Nephron progenitor cell (in vitro differentiated cells): ENCODE measurements around the gene RNU2-63P.
"Not testable (repeated sequence)": the region's sequence is repeated elsewhere in the genome, so short reads cannot be mapped to it uniquely, and the experiment has no call there.

ENCODE experiments used
- DNase-seq: peaks from one replicate; pipeline ENCODE4 v3.0.0; 2021
- H3K27ac Mint-ChIP-seq: 2 replicates; pipeline ENCODE4 v1.8.0; 2021; ENCODE audit warnings: mild to moderate bottlenecking, moderate library complexity, mixed read lengths
- H3K27me3 Mint-ChIP-seq: 2 replicates; pipeline ENCODE4 v1.8.0; 2021; ENCODE audit warnings: mild to moderate bottlenecking, low read depth, mixed read lengths; ENCODE audit not compliant: poor library complexity
- H3K36me3 Mint-ChIP-seq: 2 replicates; pipeline ENCODE4 v1.8.0; 2021; ENCODE audit warnings: low read depth, mixed read lengths
- H3K4me1 Mint-ChIP-seq: 2 replicates; pipeline ENCODE4 v1.8.0; 2021; ENCODE audit warnings: mixed read lengths
- H3K4me3 Mint-ChIP-seq: 2 replicates; pipeline ENCODE4 v1.8.0; 2021; ENCODE audit warnings: mild to moderate bottlenecking, moderate library complexity, mixed read lengths
- H3K9me3 Mint-ChIP-seq: 2 replicates; pipeline ENCODE4 v1.8.0; 2021; ENCODE audit warnings: mild to moderate bottlenecking, moderate library complexity, mixed read lengths
- TF ChIP-seq, protein P1 (sequence below): fragments of 200-600 bp; sonication (generic); IDR thresholded peaks from 2 replicates; pipeline ENCODE4 v1.5.0; 2021; ENCODE audit warnings: antibody characterized with exemption

The RNU2-63P gene

DNA sequence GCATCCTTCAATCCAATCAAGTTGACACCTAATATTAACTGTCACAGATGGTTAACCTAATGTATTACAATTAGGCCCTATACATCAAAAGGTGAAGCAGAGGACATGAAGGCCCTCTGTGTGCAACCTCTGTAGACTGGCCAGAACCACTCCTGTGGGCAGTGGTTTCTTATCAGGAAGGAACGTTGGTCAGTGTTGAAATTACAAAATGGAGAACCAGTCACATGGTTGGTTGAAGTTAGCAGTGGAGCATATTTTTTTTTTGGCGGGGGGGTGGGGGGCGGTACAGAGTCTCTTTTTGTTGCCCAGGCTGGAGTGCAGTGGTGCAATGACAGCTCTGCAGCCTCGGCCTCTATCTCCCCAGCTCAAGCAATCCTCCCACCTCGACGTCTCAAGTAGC is 19.8 kb downstream of the RNU2-63P start:
- Mint-ChIP-seq H3K9me3 (no peaks in the 10 kb centered on the region), H3K27me3 (peaks cover 5% of the 10 kb centered on the region), H3K4me3 (no peak overlapping the region), H3K36me3 (no peaks in the 10 kb centered on the region), H3K4me1 (peaks cover 1% of the 10 kb centered on the region), H3K27ac (no peak overlapping the region)
- no peak for DNase-seq
- TF ChIP-seq, protein P1, sequence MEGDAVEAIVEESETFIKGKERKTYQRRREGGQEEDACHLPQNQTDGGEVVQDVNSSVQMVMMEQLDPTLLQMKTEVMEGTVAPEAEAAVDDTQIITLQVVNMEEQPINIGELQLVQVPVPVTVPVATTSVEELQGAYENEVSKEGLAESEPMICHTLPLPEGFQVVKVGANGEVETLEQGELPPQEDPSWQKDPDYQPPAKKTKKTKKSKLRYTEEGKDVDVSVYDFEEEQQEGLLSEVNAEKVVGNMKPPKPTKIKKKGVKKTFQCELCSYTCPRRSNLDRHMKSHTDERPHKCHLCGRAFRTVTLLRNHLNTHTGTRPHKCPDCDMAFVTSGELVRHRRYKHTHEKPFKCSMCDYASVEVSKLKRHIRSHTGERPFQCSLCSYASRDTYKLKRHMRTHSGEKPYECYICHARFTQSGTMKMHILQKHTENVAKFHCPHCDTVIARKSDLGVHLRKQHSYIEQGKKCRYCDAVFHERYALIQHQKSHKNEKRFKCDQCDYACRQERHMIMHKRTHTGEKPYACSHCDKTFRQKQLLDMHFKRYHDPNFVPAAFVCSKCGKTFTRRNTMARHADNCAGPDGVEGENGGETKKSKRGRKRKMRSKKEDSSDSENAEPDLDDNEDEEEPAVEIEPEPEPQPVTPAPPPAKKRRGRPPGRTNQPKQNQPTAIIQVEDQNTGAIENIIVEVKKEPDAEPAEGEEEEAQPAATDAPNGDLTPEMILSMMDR, result no peak

DNA sequence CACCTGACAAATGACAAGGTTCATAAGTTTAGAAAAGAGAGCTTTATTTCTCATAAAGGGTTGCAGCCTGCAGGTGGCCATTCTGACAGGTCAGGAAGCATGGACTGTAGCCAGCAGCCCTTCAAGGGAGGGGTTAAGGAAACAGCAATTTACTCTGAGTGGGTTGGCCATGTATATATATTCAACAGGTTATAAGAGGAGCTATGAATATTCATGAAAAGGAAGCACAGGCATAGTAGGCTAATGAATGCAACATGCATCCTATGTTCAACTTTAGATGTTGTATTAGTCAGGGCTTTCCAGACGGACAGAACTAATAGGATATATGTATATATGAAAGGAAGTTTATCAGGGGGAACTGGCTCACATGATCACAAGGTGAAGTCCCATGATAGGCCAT is 20.6 kb downstream of the RNU2-63P start:
- Mint-ChIP-seq H3K4me3 (no peak overlapping the region), H3K27me3 (peaks cover 5% of the 10 kb centered on the region), H3K4me1 (no peaks in the 10 kb centered on the region), H3K36me3 (no peaks in the 10 kb centered on the region), H3K27ac (no peak overlapping the region), H3K9me3 (no peaks in the 10 kb centered on the region)
- DNase-seq, result no peak
- TF ChIP-seq, protein P1, result no peak

DNA sequence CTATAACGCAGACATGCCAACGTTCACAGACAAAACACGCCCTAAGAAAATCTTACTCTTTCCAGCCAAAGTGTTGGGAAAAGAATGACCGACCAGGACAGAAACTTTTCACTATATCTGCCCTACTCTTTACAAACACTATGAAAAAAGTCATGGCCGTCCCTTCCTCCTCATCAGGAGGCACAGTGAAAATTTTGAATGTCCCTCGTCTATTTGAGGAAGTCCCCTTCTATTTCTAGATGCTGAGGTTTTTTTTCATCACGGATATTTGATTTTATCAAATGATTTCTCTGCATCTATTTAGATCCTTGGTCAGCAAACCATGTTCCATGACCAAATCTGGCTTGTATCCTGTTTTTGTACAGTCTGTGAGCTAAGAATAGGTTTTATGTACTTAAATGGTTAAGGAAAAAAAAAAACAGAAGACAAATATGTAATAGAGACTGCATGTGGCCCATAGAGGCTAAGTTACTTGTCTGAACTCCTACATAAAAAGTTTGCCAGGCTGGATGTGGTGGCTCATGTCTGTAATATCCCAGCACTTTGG is 22.0 kb downstream of the RNU2-63P start:
- not testable (repeated sequence) for H3K27me3 Mint-ChIP-seq, H3K9me3 Mint-ChIP-seq, H3K4me3 Mint-ChIP-seq, H3K36me3 Mint-ChIP-seq, H3K4me1 Mint-ChIP-seq, H3K27ac Mint-ChIP-seq, DNase-seq

DNA sequence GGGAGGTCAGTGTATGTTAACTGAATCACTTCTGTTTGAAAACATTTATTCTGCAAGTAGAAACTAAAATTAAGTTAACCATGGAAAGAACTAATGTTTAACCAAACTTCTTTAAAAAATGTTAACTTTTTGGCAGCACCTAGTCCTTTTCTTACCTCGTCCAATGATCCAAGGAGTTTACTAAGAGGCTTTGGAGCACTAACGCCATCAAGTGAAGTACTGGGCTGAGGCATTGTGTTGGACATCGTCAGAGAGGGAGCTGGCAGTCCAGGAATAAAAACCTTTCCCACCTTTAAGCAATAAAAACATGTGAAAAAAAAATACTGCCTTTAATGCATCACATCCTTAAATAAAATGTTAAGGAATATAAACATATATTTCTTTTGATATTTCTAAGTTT is 23.8 kb downstream of the RNU2-63P start:
- not testable (repeated sequence) for H3K27ac Mint-ChIP-seq, DNase-seq, H3K4me3 Mint-ChIP-seq, H3K9me3 Mint-ChIP-seq, H3K27me3 Mint-ChIP-seq, H3K36me3 Mint-ChIP-seq, H3K4me1 Mint-ChIP-seq

DNA sequence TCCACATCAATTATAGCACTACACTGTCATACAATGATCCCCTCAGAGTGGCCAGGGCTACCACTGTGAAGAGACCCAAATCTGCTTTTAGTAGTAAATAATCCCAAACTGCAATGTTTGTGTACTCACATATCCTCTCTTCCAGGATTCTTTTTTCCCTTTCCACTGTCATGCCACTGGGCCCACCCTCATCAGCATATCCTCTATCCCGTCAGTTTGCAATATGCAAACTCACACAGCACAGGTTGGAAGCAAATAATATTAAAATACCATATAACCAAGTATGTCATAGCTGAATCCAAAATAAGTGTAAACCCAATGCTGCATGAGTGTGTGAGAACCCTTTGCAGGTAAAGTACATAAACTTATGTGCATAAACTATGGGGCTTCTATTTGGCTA is 28.9 kb downstream of the RNU2-63P start:
- not testable (repeated sequence) for H3K36me3 Mint-ChIP-seq, DNase-seq, H3K27me3 Mint-ChIP-seq, H3K4me1 Mint-ChIP-seq, H3K4me3 Mint-ChIP-seq, H3K27ac Mint-ChIP-seq, H3K9me3 Mint-ChIP-seq

DNA sequence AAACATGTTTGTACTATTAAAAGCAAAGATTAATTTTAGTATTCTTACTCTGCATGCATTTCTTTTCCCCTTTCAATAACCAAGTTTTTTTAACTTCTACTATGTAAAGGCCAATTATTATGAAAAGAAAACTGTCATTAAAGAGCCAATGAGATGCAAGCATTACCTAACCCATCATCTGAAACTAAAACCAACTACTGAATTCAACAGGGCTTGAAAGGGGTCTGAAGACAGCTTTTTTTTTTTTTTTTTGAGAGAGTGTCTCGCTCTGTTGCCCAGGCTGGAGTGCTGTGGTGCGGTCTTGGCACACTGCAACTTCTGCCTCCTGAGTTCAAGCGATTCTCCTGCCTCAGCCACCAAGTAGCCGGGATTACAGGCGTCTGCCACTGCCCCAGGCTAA is 30.4 kb downstream of the RNU2-63P start:
- not testable (repeated sequence) for H3K9me3 Mint-ChIP-seq, H3K4me1 Mint-ChIP-seq, H3K27ac Mint-ChIP-seq

DNA sequence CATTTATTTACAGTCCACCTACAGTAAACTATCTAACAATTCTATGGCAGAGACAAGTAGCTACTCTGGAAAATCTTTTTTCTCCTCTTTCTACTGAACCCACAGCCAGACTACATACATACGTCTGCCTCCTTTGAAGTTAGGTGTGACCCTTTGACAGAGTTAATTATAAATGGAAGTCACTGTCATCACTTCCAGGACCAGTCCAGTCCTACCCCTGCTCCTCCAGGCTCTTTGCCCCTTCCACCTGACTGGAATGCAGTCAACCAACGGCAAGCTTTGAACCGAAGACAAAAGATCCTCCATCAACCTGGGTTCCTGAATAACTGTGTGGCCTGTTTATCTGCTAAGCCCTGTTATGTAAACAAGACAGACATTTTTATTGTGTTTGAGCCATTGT is 35.2 kb downstream of the RNU2-63P start:
- H3K4me1 Mint-ChIP-seq, H3K27me3 Mint-ChIP-seq, DNase-seq, H3K4me3 Mint-ChIP-seq, H3K36me3 Mint-ChIP-seq, H3K27ac Mint-ChIP-seq, H3K9me3 Mint-ChIP-seq: not testable (repeated sequence)

More for the DNA sequence above, 30.4 kb downstream of the RNU2-63P start:
- H3K27me3 Mint-ChIP-seq, DNase-seq, H3K4me3 Mint-ChIP-seq, H3K36me3 Mint-ChIP-seq: not testable (repeated sequence)

DNA sequence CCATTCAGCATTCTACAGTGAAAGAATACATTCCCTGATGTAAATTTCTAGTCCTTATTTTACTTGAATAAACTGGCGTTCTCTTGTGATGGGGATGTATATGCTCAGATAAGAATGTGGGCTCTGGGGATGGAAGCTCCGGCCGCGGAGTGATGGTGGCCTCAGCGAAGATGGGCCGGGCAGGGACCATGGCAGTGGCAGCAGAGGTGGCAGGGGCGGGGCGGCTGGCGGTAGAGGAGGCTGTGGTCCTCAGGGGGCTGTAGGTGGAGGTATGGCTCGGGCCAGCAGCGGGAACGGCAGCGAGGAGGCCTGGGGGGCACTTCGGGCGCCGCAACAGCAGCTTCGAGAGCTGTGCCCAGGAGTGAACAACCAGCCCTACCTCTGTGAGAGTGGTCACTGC is 44.0 kb downstream of the RNU2-63P start:
- not testable (repeated sequence) for H3K27ac Mint-ChIP-seq, H3K36me3 Mint-ChIP-seq, H3K4me3 Mint-ChIP-seq

More for the DNA sequence above, 44.0 kb downstream of the RNU2-63P start:
- not testable (repeated sequence) for H3K4me1 Mint-ChIP-seq, DNase-seq, H3K27me3 Mint-ChIP-seq, H3K9me3 Mint-ChIP-seq
